DLD1 (cell line): Measurements from ENCODE around the gene MAP3K6.

Source experiments
- in situ Hi-C: cut with HindIII; loops from 2 replicates; pipeline ENCODE4 v1.10.0; 2017; ENCODE audit warnings: low sequenced_read_pairs

Gene MAP3K6

GRCh38 chr1:27366411-27367159 is at the start of gene MAP3K6:
Gene MAP3K6 (minus strand): TSS chr1:27366961. CDS start chr1:27366597, 364 bp downstream.
- in situ Hi-C loops, result no loop called here

GRCh38 chr1:27414091-27414490 is 47.3 kb upstream of the MAP3K6 start:
- in situ Hi-C loops, result loop anchor here (25.0 kb wide), 1 partner anchor 173 kb away; no protein-coding TSS in a partner anchor

GRCh38 chr1:27413004-27413403 is 46.2 kb upstream of the MAP3K6 start:
- in situ Hi-C loops, result loop anchor here (25.0 kb wide), 1 partner anchor 174 kb away; no protein-coding TSS in a partner anchor

GRCh38 chr1:27412502-27412901 is 45.7 kb upstream of the MAP3K6 start:
- in situ Hi-C loops, result loop anchor here (25.0 kb wide), 1 partner anchor 175 kb away; no protein-coding TSS in a partner anchor

- in situ Hi-C loops, result loop anchor here (25.0 kb wide), 1 partner anchor 177 kb away; no protein-coding TSS in a partner anchor
Measured at GRCh38 chr1:27410709-27411108, 43.9 kb upstream of the MAP3K6 start.

GRCh38 chr1:27409669-27410068 is 42.9 kb upstream of the MAP3K6 start:
- in situ Hi-C loops, result loop anchor here (25.0 kb wide), 1 partner anchor 178 kb away; no protein-coding TSS in a partner anchor

GRCh38 chr1:27408151-27408550 is 41.4 kb upstream of the MAP3K6 start:
- in situ Hi-C loops, result loop anchor here (25.0 kb wide), 1 partner anchor 179 kb away; no protein-coding TSS in a partner anchor

GRCh38 chr1:27406791-27407190 is 40.0 kb upstream of the MAP3K6 start:
- in situ Hi-C loops, result loop anchor here (25.0 kb wide), 1 partner anchor 181 kb away; no protein-coding TSS in a partner anchor

GRCh38 chr1:27406362-27406680 is 39.6 kb upstream of the MAP3K6 start:
- in situ Hi-C loops, result loop anchor here (25.0 kb wide), 1 partner anchor 181 kb away; no protein-coding TSS in a partner anchor

GRCh38 chr1:27405598-27406361 is 39.0 kb upstream of the MAP3K6 start:
- in situ Hi-C loops, result loop anchor here (25.0 kb wide), 1 partner anchor 182 kb away; no protein-coding TSS in a partner anchor

GRCh38 chr1:27405074-27405473 is 38.3 kb upstream of the MAP3K6 start:
- in situ Hi-C loops, result loop anchor here (25.0 kb wide), 1 partner anchor 182 kb away; no protein-coding TSS in a partner anchor

GRCh38 chr1:27403931-27404330 is 37.2 kb upstream of the MAP3K6 start:
- in situ Hi-C loops, result loop anchor here (25.0 kb wide), 1 partner anchor 183 kb away; no protein-coding TSS in a partner anchor

- in situ Hi-C loops, result loop anchor here (25.0 kb wide), 1 partner anchor 184 kb away; no protein-coding TSS in a partner anchor
Measured at GRCh38 chr1:27403065-27403726, 36.4 kb upstream of the MAP3K6 start.

- in situ Hi-C loops, result loop anchor here (25.0 kb wide), 1 partner anchor 185 kb away; no protein-coding TSS in a partner anchor
Measured at GRCh38 chr1:27402349-27402754, 35.6 kb upstream of the MAP3K6 start.

GRCh38 chr1:27400963-27401341 is 34.2 kb upstream of the MAP3K6 start:
- in situ Hi-C loops, result loop anchor here (25.0 kb wide), 1 partner anchor 186 kb away; no protein-coding TSS in a partner anchor

- in situ Hi-C loops, result loop anchor here (25.0 kb wide), 1 partner anchor 187 kb away; no protein-coding TSS in a partner anchor
Measured at GRCh38 chr1:27400082-27400962, 33.6 kb upstream of the MAP3K6 start.

GRCh38 chr1:27399251-27400025 is 32.7 kb upstream of the MAP3K6 start:
- in situ Hi-C loops, result loop anchor here (25.0 kb wide), 1 partner anchor 188 kb away; no protein-coding TSS in a partner anchor

- in situ Hi-C loops, result no loop called here
Measured at GRCh38 chr1:27398405-27399149, 31.8 kb upstream of the MAP3K6 start.
